IgD-negative memory B cell (primary cell): ENCODE data around the gene C1orf216. TPM values are rescaled to one million over a fixed set of nuclear protein-coding genes. Genes with fewer than 3 reads are reported as not detected.

Source experiments
- H3K27ac Mint-ChIP-seq, 3 donors: one replicate each; pipeline ENCODE4 v1.8.0; 2020 to 2022; ENCODE audit warnings: mild to moderate bottlenecking in 3 of 3, mixed read lengths in 3 of 3, moderate library complexity in 1 of 3
- H3K27me3 Mint-ChIP-seq: one replicate; pipeline ENCODE4 v1.8.0; 2021; ENCODE audit warnings: mixed read lengths
- H3K36me3 Mint-ChIP-seq: one replicate; pipeline ENCODE4 v1.8.0; 2020; ENCODE audit warnings: mild to moderate bottlenecking, mixed read lengths
- H3K4me1 Mint-ChIP-seq, 3 donors: one replicate each; pipeline ENCODE4 v1.8.0; 2020 to 2022; ENCODE audit warnings: mixed read lengths in 3 of 3, mild to moderate bottlenecking in 1 of 3
- H3K4me3 Mint-ChIP-seq, 4 donors: one replicate each; pipeline ENCODE4 v1.8.0; 2020 to 2022; ENCODE audit warnings: mild to moderate bottlenecking in 4 of 4, mixed read lengths in 4 of 4, moderate library complexity in 3 of 4
- H3K9me3 Mint-ChIP-seq, 3 donors: one replicate each; pipeline ENCODE4 v1.8.0; 2020 to 2021; ENCODE audit warnings: mixed read lengths in 3 of 3, mild to moderate bottlenecking in 1 of 3
- polyA plus RNA-seq: library from polyadenylated mRNA; unstranded; fragments of 300-500 nt; fragmentation: Illumina TruSeq; gene quantifications from one replicate; pipeline ENCODE4 v1.2.3, GENCODE V29; 2021

The C1orf216 gene, protein sequence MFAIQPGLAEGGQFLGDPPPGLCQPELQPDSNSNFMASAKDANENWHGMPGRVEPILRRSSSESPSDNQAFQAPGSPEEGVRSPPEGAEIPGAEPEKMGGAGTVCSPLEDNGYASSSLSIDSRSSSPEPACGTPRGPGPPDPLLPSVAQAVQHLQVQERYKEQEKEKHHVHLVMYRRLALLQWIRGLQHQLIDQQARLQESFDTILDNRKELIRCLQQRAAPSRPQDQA
- 8.0 TPM for polyA plus RNA-seq

DNA sequence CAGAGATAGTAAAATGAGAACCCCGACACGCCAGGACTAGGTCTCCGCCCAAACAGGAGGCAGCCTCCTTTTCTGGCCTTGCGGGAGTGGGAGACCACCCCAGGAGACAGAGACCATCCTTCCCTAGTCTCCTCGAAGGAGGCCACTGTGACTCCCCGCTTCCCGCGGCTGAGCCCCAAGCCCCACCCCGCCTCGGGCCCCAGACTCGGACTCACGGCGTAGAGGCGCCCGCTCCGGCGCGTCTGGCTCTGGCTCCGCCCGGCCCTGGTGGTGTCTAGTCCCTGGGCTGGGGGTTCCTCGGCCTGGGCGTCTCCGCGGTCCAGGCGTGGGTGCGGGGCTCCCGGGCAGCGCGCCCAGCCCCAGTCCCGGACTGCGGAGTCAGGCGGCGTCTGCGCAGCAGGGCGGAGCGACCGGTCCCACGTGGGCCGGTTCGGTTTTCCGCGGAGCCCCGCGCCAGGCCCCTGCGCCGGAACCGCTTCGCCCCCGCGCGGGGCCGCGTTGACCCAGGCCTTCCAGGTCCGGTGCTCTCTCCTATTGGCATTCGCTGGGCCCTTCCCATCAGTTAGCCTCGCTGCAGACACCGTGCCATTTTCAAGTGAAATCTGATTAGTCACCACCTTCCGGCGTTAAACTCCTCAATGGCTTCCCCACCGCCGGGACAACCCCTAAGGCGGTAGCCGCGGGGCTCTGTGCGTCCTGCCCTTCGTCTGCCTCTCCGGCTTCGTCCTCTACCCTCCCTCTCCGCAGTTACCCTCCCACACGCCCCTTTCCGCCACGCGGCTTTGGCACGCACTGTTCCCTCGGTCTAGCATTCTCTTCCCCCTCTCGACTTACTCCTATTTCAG is at the start of gene C1orf216:
TSS of gene C1orf216 (minus strand) at position 393 of the 845 bp plus-strand sequence. CDS start 2,563 bp downstream, outside the sequence.
- Mint-ChIP-seq H3K4me1 (peaks cover 14 to 22% (median 18%) of the 10 kb centered on the region in 3 donors), H3K27ac (peak within 1 kb of the TSS; percentile 22 to 95 (median 74)), H3K27me3 (peaks cover 2% of the 10 kb centered on the region), H3K4me3 (peak within 1 kb of the TSS; percentile 83 to 97 (median 90)), H3K9me3 (no peaks in the 10 kb centered on the region), H3K36me3 (no peaks in the 10 kb centered on the region)

DNA sequence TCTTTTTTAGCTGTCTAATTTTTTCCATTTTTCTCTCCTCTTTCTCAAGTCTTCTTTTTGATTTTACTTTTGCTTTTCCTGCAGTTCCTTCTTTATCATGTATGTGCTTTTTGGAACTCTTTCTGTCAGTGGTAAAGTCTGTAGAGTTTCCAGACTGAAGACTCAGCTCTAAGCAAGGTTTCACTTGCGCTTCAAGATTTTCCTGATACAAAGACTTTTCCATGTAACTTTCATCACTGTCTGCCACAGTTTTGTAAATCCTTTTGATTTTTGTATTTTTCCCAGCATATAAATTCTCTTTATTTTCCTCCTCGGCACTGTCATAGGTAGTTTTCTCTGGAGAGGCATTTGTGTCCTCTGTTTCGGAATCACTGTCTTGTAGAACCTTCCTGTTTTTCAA is 45.6 kb upstream of the C1orf216 start:
- Mint-ChIP-seq H3K27ac (peak overlapping the region in 1 of 3 donors; percentile 63), H3K36me3 (peaks cover 2% of the 10 kb centered on the region), H3K4me3 (no peak overlapping the region), H3K4me1 (peaks cover 3 to 17% (median 11%) of the 10 kb centered on the region in 3 donors), H3K27me3 (no peaks in the 10 kb centered on the region), H3K9me3 (no peaks in the 10 kb centered on the region)

GRCh38 chr1:35763201-35763600 is 44.5 kb upstream of the C1orf216 start:
- peaks cover 2% of the 10 kb centered on the region for H3K36me3 Mint-ChIP-seq
- no peak overlapping the region for H3K27ac Mint-ChIP-seq
- no peaks in the 10 kb centered on the region for H3K9me3 Mint-ChIP-seq
- no peaks in the 10 kb centered on the region for H3K27me3 Mint-ChIP-seq
- H3K4me1 Mint-ChIP-seq, result peaks cover 3 to 10% (median 8%) of the 10 kb centered on the region in 3 donors
- no peak overlapping the region for H3K4me3 Mint-ChIP-seq

DNA sequence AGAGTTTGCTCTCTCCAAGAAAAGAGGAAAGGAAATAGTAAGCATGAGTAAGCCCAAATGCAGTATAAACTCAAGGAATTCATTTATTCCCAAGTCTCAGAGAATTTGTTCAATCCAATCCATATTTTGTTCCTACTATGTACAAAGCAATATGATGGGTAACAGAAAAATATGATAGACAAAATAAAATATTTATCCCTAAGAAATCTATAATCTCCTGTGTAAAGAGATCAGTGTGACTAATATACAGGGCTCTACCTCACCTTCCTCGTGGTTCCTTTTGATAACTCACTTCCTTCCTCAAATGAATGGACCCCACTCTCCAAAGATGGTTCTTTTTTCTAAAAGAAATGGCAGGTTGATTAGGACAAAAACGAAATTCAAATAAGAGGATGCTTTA is 43.5 kb upstream of the C1orf216 start:
- Mint-ChIP-seq H3K27me3 (no peaks in the 10 kb centered on the region), H3K27ac (no peak overlapping the region), H3K4me1 (peaks cover 3 to 10% (median 8%) of the 10 kb centered on the region in 3 donors), H3K9me3 (no peaks in the 10 kb centered on the region), H3K4me3 (no peak overlapping the region), H3K36me3 (peaks cover 2% of the 10 kb centered on the region)

- Mint-ChIP-seq H3K27me3 (no peaks in the 10 kb centered on the region), H3K4me1 (peaks cover 0 to 4% (median 0%) of the 10 kb centered on the region in 3 donors)
Observed at GRCh38 chr1:35756064-35756463, 37.4 kb upstream of the C1orf216 start.

DNA sequence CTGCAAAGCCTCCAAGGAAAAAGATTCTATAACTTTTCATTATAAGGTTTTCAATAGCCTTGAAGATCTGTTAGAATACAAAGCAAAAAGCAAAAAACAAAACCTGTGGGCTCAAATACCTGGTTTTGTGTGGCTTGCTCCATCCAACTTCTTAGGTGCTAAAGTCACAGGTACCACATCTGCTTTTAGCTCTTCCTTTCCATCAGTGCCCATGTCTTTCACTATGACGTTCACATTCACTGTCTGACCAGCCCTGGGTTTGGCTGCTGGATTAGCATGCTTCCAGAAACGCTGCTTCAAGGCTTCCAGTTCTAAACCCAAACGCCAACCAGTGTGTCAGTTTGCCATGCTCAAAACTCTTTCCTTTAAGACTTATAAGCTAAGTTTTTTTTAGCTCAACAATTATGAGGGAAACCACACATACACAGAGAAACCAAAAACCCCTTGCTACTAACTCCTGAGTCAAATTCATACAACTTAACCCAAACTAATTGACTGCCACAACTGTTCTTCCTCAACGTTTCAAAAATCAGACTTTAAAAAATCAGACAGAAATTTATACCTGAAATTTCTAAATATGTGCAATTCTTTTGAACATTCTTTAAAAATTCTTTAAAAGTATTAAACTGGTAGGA is 35.1 kb upstream of the C1orf216 start:
- H3K4me3 Mint-ChIP-seq, result no peak overlapping the region
- H3K27me3 Mint-ChIP-seq, result no peaks in the 10 kb centered on the region
- no peak overlapping the region for H3K27ac Mint-ChIP-seq
- H3K36me3 Mint-ChIP-seq, result peaks cover 2% of the 10 kb centered on the region
- no peaks in the 10 kb centered on the region for H3K9me3 Mint-ChIP-seq
- peaks cover 0 to 4% (median 0%) of the 10 kb centered on the region in 3 donors for H3K4me1 Mint-ChIP-seq

More at GRCh38 chr1:35756064-35756463, 37.4 kb upstream of the C1orf216 start:
- Mint-ChIP-seq H3K9me3 (no peaks in the 10 kb centered on the region), H3K27ac (no peak overlapping the region), H3K4me3 (no peak overlapping the region), H3K36me3 (peaks cover 2% of the 10 kb centered on the region)

- H3K9me3 Mint-ChIP-seq, result no peaks in the 10 kb centered on the region
- peaks cover 0 to 4% (median 0%) of the 10 kb centered on the region in 3 donors for H3K4me1 Mint-ChIP-seq
- H3K27ac Mint-ChIP-seq, result no peak overlapping the region
- H3K27me3 Mint-ChIP-seq, result no peaks in the 10 kb centered on the region
- H3K36me3 Mint-ChIP-seq, result no peaks in the 10 kb centered on the region
- no peak overlapping the region for H3K4me3 Mint-ChIP-seq
Observed at GRCh38 chr1:35748326-35748725, 29.6 kb upstream of the C1orf216 start.

- no peak overlapping the region for H3K27ac Mint-ChIP-seq
- H3K9me3 Mint-ChIP-seq, result no peaks in the 10 kb centered on the region
- no peaks in the 10 kb centered on the region for H3K27me3 Mint-ChIP-seq
- no peaks in the 10 kb centered on the region for H3K36me3 Mint-ChIP-seq
- H3K4me3 Mint-ChIP-seq, result no peak overlapping the region
- H3K4me1 Mint-ChIP-seq, result peaks cover 0 to 2% (median 0%) of the 10 kb centered on the region in 3 donors
Observed at GRCh38 chr1:35745124-35745730, 26.5 kb upstream of the C1orf216 start.

DNA sequence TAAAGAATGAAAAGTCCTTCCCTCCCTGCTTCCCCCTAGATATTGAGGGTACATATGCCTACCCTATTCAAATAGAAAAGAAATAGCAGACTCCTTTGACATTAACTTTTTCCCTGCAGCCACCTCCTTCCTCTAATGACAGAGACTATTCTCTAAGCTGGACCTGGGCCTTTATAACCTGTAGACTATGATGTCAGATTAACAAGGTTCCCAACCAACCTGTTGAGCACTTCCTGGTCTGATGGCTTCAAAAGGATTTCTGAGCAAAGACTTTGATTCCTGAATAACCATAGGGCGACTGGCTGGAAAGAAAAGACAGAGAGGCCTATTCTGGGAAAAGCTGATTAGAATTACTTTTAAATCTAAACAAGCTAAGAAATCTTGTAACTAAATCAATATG is 18.4 kb upstream of the C1orf216 start:
- H3K9me3 Mint-ChIP-seq, result no peaks in the 10 kb centered on the region
- no peak overlapping the region for H3K4me3 Mint-ChIP-seq
- peak overlapping the region in 1 of 3 donors; percentile 57 for H3K27ac Mint-ChIP-seq
- peaks cover 2% of the 10 kb centered on the region for H3K36me3 Mint-ChIP-seq
- no peaks in the 10 kb centered on the region for H3K27me3 Mint-ChIP-seq
- peaks cover 6 to 10% (median 6%) of the 10 kb centered on the region in 3 donors for H3K4me1 Mint-ChIP-seq

GRCh38 chr1:35727434-35728040 is 8.9 kb upstream of the C1orf216 start:
- Mint-ChIP-seq H3K36me3 (no peaks in the 10 kb centered on the region), H3K9me3 (no peaks in the 10 kb centered on the region), H3K27ac (peak overlapping the region in 1 of 3 donors; percentile 59), H3K4me3 (no peak overlapping the region), H3K27me3 (no peaks in the 10 kb centered on the region), H3K4me1 (peaks cover 2 to 5% (median 4%) of the 10 kb centered on the region in 3 donors)

DNA sequence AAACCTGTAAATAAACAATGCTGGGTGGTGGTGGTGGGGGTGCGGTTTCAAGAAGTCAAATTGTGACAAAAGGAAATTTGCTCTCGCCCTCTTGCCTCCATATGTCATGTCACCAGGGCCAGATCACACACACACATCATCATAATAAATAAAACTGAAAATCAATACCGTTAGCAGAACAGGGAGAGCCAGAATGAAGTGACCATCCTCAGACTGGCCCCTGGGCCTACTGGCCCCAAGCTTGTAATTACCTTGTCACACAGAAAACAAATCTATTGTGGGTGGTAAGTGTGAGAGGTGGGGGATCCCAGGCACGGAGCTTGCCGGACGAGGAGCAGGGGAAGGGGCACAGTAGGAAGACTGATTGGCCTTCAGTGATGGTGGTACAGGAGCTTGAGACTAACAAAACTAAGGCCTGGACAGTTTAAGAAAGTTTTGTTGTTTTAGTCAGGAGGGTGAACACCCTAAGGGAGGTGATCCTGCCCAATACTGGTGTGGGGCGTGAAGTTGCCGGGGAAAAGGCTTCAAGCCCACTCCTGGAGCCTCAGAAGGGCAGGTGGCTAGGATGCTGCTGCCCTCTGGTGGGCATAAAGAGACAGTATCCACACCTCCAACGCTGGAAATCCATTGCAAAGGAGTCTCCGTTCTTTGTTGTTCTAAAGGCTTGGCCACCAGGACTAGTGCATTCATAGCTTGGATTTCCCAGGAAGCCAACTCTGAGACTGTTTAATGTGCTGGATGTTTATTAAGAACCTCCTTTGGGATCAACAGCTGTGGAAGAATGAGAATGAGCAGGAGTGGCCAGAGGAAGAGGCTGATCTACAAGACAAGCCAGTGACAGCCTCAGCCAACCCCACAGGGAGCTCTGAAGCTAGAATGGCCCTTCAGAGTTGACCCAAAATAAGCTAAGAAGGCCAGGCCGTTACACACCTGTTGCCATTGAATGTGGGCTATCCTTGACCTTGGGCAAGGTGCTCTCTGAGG is 8.1 kb upstream of the C1orf216 start:
- H3K36me3 Mint-ChIP-seq, result no peaks in the 10 kb centered on the region
- H3K4me3 Mint-ChIP-seq, result peak overlapping the region in 1 of 4 donors; percentile 10
- no peaks in the 10 kb centered on the region for H3K9me3 Mint-ChIP-seq

DNA sequence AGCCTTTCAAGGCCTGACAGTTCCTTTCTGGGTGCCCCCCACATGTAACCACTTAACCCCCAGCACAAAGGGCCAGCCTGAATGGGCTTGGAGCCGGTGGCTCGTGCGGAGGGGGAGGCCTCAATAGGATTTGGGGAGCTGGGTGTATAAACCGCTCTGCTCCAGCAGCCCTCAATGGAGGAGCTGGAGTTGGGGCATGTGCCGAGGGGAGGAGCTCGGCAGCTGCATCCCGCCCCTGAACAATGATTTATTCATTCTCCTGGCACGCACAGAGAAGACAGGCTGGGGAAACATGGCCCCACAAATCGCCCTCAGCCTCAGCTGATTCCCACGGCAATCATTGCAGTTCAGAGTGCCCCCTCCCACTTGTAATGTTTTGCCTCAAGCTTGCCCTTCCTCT is 6.9 kb upstream of the C1orf216 start:
- Mint-ChIP-seq H3K4me1 (peaks cover 2 to 5% (median 4%) of the 10 kb centered on the region in 3 donors), H3K4me3 (no peak overlapping the region), H3K9me3 (no peaks in the 10 kb centered on the region), H3K27me3 (no peaks in the 10 kb centered on the region), H3K27ac (no peak overlapping the region), H3K36me3 (no peaks in the 10 kb centered on the region)

More for the DNA sequence above, 8.1 kb upstream of the C1orf216 start:
- Mint-ChIP-seq H3K4me1 (peaks cover 2 to 5% (median 4%) of the 10 kb centered on the region in 3 donors), H3K27me3 (no peaks in the 10 kb centered on the region), H3K27ac (peak overlapping the region in 1 of 3 donors; percentile 59)

DNA sequence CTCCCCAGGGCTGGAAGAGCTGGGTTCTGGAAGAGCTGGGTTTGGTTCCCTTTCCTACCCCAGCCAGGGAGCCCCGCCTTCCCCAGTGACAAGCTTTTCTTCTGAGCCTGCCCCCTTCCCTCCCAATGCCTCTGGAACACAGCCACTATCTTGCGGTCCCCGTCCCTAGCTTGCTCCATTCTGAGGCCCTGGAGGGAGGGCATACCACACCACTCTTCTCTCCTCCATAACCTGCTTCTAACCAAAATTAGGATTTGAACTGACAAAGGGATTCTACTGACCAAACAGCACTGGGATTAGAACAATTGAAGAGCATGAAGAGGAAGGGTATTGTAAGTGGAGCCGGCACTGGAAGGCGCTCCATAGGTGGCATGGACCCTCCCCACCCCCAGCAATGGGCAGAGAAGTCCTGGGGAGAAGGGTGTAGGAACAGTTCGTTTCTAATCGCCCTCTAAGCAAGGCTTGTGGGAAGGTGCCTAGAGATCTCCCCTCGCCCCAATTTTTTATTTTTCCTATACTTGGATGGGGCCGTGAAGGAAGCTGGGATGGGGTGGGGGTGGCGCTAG is 690 bp downstream of the C1orf216 start:
- H3K27me3 Mint-ChIP-seq, result peaks cover 2% of the 10 kb centered on the region
- H3K27ac Mint-ChIP-seq, result peak overlapping the region in 2 of 3 donors; percentile 8 to 95
- peak overlapping the region; percentile 83 to 94 (median 90) for H3K4me3 Mint-ChIP-seq
- H3K4me1 Mint-ChIP-seq, result peaks cover 14 to 22% (median 18%) of the 10 kb centered on the region in 3 donors
- H3K36me3 Mint-ChIP-seq, result no peaks in the 10 kb centered on the region
- H3K9me3 Mint-ChIP-seq, result no peaks in the 10 kb centered on the region
